Measurements from ENCODE around the gene TPGS2.

Gene TPGS2

DNA sequence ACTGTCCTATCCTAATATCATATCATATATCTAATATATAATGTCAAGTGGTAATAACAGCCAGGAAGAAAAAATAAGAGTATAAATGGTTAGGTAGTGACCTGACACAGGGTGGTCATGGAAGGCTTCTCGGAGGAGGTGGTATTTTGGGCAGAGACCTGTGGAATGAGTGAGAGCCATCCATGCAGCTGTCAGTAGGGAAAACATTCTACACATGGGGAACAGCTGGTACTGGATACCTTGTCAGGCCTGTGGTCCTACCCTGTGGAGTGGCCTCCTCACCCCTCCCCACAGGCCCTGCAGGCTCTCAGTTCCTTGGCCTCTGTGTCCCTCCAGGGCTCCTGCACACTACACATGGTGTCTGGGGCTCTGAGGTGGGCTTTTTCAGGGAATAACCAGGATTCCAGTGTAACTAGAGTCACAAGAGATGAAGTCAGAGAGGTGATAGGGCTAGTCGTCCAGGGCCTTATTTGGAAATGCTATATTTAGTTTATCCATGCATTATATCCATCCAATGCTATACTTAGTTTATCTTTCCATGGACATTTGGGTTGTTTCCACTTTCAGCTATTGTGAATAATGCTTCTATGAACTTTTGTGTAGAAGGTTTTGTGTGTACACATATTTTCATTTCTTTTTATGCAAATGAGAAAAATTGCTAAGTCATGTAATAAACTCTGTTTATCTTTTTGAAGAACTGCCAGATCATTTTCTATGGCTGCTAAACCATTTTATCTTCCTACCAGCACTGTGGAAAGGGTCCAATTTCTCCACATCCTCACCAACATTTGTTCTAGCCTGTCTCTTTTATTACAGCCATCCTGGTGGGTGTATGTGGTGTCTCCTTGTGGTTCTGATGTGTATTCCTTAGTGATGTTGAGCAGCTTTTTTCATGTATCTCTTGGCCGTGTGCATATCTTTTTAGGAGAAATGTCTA, 75.6 kb downstream of the TPGS2 start:
- TF ChIP-seq, protein P1, sequence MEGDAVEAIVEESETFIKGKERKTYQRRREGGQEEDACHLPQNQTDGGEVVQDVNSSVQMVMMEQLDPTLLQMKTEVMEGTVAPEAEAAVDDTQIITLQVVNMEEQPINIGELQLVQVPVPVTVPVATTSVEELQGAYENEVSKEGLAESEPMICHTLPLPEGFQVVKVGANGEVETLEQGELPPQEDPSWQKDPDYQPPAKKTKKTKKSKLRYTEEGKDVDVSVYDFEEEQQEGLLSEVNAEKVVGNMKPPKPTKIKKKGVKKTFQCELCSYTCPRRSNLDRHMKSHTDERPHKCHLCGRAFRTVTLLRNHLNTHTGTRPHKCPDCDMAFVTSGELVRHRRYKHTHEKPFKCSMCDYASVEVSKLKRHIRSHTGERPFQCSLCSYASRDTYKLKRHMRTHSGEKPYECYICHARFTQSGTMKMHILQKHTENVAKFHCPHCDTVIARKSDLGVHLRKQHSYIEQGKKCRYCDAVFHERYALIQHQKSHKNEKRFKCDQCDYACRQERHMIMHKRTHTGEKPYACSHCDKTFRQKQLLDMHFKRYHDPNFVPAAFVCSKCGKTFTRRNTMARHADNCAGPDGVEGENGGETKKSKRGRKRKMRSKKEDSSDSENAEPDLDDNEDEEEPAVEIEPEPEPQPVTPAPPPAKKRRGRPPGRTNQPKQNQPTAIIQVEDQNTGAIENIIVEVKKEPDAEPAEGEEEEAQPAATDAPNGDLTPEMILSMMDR (IDR thresholded peaks at IDR 0.05; ENCODE audit: insufficient read depth, low read depth, low read length, missing control alignments) = no peak
- no peak for DNase-seq (ENCODE audit: low read depth)
- H3K4me3 ChIP-seq (ENCODE audit: low read length) = no peak overlapping the region

DNA sequence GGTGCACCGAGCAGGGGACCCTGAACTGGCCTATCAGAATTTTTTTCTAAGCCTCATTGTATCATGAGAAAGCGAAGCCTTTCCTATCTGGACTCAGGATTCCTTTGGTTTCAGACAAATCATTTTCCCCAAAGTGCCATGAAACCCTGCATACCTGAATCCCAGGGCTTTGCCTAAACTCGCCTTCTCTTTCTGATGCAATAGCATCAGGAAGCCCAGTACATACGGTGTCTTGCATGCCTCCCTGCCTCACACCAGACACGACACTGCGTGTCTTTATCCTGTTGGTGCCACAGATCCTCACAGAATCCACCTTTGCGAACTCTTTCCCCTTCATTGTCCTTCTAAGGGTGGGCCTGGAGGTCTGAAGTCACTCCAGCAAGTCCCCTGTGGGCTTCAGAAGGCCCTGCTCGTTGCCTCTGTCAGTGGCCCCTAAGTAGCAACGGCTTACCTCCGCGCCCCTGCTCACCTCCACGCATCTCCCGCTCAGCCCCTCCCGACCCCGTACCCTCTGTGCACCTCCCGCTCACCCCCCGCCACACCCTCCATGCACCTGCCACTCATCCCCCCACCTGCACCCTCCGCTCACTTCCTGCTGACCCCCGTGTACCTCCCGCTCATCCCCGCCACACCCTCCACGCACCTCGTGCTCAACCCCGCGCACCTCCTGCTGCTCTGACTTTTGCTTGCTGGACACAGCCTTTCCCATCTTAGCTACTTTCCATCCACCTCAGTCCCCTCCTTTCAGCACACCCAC, 83.4 kb downstream of the TPGS2 start:
- no peak overlapping the region for H3K4me3 ChIP-seq (ENCODE audit: low read length)
- DNase-seq (ENCODE audit: low read depth) = peak; percentile 77
- TF ChIP-seq, protein P1 (IDR thresholded peaks at IDR 0.05; ENCODE audit: insufficient read depth, low read depth, low read length, missing control alignments) = no peak

DNA sequence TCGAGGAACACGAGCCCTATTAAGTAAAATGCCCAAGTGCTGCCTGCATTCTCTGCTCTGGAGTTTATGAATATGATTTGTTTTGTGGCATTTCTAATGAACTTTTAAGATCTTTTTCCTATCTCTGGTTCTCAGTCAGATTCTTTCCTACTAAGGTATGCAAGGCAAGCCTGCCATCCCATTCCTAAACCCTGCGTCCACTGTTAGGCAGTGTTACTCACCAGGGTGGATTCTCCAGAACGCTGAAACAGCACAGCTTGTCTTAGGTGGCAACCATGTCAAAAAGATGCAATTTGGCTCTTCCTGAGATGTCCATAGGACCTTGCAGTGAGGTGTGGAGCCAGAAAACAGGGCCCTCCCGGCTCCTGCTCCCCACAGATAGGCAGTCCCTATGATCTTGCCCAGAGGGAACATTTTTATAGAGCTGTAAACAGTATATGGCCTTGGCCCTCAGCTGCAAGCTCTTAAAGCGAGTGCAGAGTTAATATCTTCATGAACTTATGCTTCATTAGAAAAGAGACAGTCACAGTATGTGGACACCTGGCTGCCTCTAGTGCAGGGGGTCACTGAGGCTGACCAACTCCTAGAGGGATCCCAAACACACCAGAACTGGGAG, 84.4 kb downstream of the TPGS2 start:
- peak; percentile 66 for DNase-seq (ENCODE audit: low read depth)
- TF ChIP-seq, protein P1 (IDR thresholded peaks at IDR 0.05; ENCODE audit: insufficient read depth, low read depth, low read length, missing control alignments) = no peak
- H3K4me3 ChIP-seq (ENCODE audit: low read length) = no peak overlapping the region

Data from epithelial cell of esophagus (primary cell).